Astrocyte (in vitro differentiated cells and primary cell): ENCODE results near the gene NGB. TPM values are rescaled to one million over a fixed set of nuclear protein-coding genes. Genes with fewer than 3 reads are reported as not detected.

Source experiments
- DNase-seq: peaks from one replicate; pipeline ENCODE4 v3.0.0-alpha.2; 2010; ENCODE audit warnings: low read depth
- FAIRE-seq: peaks from 2 replicates; lab custom pipeline; 2011; peaks lifted over from hg19 to GRCh38; lab: Jason Lieb, UNC
- H2AFZ ChIP-seq: 2 replicates; pipeline ENCODE4 v1.6.0; 2012; ENCODE audit warnings: low read depth, low read length, inconsistent platforms
- H3K27ac ChIP-seq: 2 replicates; pipeline ENCODE4 v1.5.1; 2011; ENCODE audit warnings: low read depth, low read length, inconsistent platforms
- H3K27me3 ChIP-seq: 2 replicates; pipeline ENCODE4 v1.6.0; 2011; ENCODE audit warnings: low read length, inconsistent platforms; ENCODE audit not compliant: insufficient read depth
- H3K36me3 ChIP-seq: 2 replicates; pipeline ENCODE4 v1.5.1; 2011; ENCODE audit warnings: low read length, inconsistent platforms; ENCODE audit not compliant: insufficient read depth
- H3K4me1 ChIP-seq: 2 replicates; pipeline ENCODE4 v1.5.1; 2011; ENCODE audit warnings: low read length, inconsistent platforms; ENCODE audit not compliant: insufficient read depth
- H3K4me2 ChIP-seq: 2 replicates; pipeline ENCODE4 v1.6.0; 2012; ENCODE audit warnings: low read length, inconsistent platforms
- H3K4me3 ChIP-seq: 2 replicates; pipeline ENCODE4 v1.5.1; 2011; ENCODE audit warnings: low read depth, mild to moderate bottlenecking, low read length, inconsistent platforms; ENCODE audit not compliant: insufficient read depth
- H3K79me2 ChIP-seq: 2 replicates; pipeline ENCODE4 v1.6.0; 2012; ENCODE audit warnings: mild to moderate bottlenecking, low read length, inconsistent platforms; ENCODE audit not compliant: insufficient read depth
- H3K9ac ChIP-seq: 2 replicates; pipeline ENCODE4 v1.6.0; 2012; ENCODE audit warnings: mild to moderate bottlenecking, low read length, inconsistent platforms
- H3K9me3 ChIP-seq: 2 replicates; pipeline ENCODE4 v1.5.1; 2012; ENCODE audit warnings: low read depth, mild to moderate bottlenecking, low read length, inconsistent platforms; ENCODE audit not compliant: insufficient read depth
- H4K20me1 ChIP-seq: 2 replicates; pipeline ENCODE4 v1.6.0; 2012; ENCODE audit warnings: low read length, inconsistent platforms; ENCODE audit not compliant: insufficient read depth
- H3K27ac Mint-ChIP-seq: one replicate; pipeline ENCODE4 v1.8.0; 2021; ENCODE audit warnings: mild to moderate bottlenecking, mixed read lengths; ENCODE audit not compliant: unreplicated experiment
- H3K27me3 Mint-ChIP-seq: one replicate; pipeline ENCODE4 v1.8.0; 2021; ENCODE audit warnings: low read depth, mixed read lengths; ENCODE audit not compliant: unreplicated experiment
- H3K36me3 Mint-ChIP-seq: one replicate; pipeline ENCODE4 v1.8.0; 2021; ENCODE audit warnings: low read depth, mixed read lengths; ENCODE audit not compliant: unreplicated experiment
- H3K4me1 Mint-ChIP-seq: one replicate; pipeline ENCODE4 v1.8.0; 2021; ENCODE audit warnings: low read depth, mixed read lengths; ENCODE audit not compliant: unreplicated experiment
- H3K4me3 Mint-ChIP-seq: one replicate; pipeline ENCODE4 v1.8.0; 2021; ENCODE audit warnings: mild to moderate bottlenecking, moderate library complexity, mixed read lengths; ENCODE audit not compliant: unreplicated experiment
- H3K9me3 Mint-ChIP-seq: one replicate; pipeline ENCODE4 v1.8.0; 2021; ENCODE audit warnings: mild to moderate bottlenecking, mixed read lengths; ENCODE audit not compliant: unreplicated experiment
- CTCF ChIP-seq: IDR thresholded peaks from 2 replicates; pipeline ENCODE4 v1.5.1; 2011; ENCODE audit warnings: low read depth, mild to moderate bottlenecking, inconsistent platforms, low read length, moderate library complexity; ENCODE audit not compliant: insufficient read depth
- EZH2 ChIP-seq: IDR thresholded peaks from 2 replicates; pipeline ENCODE4 v1.6.1; 2012; ENCODE audit warnings: mild to moderate bottlenecking, low read length, inconsistent platforms; ENCODE audit not compliant: insufficient read depth
- total RNA-seq: library from RNA; stranded (reverse); gene quantifications from 2 replicates; pipeline ENCODE4 v1.2.1, GENCODE V29; 2021

Gene NGB
- total RNA-seq, 1 donor from 2014 or later = not detected

DNA sequence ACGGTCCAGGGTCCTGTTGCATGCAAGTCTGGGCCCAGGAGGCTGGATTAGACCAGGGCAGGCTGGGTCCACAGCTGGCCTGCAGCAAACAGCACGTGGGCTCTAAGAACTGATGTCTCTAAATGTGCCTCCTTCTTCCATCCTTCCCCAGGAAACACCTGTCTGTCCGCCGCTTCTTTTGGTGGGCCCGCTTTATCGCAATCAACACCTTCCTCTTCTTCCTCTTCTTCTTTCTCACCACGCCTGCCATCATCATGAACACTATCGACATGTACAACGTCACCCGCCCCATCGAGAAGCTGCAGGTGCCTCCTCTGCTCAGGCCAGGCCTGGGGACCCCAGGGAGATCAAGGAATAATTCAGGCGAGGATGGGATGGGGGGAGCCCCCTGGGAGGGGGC is 28.3 kb downstream of the NGB start:
- no peak for FAIRE-seq
- H2AFZ ChIP-seq = no peak overlapping the region
- no peaks in the 10 kb centered on the region for H3K36me3 ChIP-seq
- no peaks in the 10 kb centered on the region for H3K4me1 Mint-ChIP-seq
- peaks cover 13% of the 10 kb centered on the region for H3K36me3 Mint-ChIP-seq
- no peak for DNase-seq
- no peaks in the 10 kb centered on the region for H3K79me2 ChIP-seq
- H3K4me3 Mint-ChIP-seq = no peak overlapping the region
- H3K4me1 ChIP-seq = no peaks in the 10 kb centered on the region
- TF ChIP-seq CTCF (no peak), EZH2 (no peak)
- H3K27ac Mint-ChIP-seq = no peak overlapping the region
- H3K9me3 ChIP-seq = no peaks in the 10 kb centered on the region
- no peak overlapping the region for H3K9ac ChIP-seq
- no peak overlapping the region for H3K4me2 ChIP-seq
- peaks cover 13% of the 10 kb centered on the region for H3K27me3 Mint-ChIP-seq
- H4K20me1 ChIP-seq = no peaks in the 10 kb centered on the region
- H3K9me3 Mint-ChIP-seq = no peaks in the 10 kb centered on the region
- no peak overlapping the region for H3K4me3 ChIP-seq
- no peak overlapping the region for H3K27ac ChIP-seq
- H3K27me3 ChIP-seq = peaks cover 2% of the 10 kb centered on the region

- Histone ChIP-seq H2AFZ (no peak overlapping the region), H3K9ac (no peak overlapping the region), H3K27me3 (peaks cover 2% of the 10 kb centered on the region), H3K4me1 (no peaks in the 10 kb centered on the region), H4K20me1 (no peaks in the 10 kb centered on the region), H3K4me3 (no peak overlapping the region), H3K4me2 (no peak overlapping the region), H3K79me2 (no peaks in the 10 kb centered on the region), H3K36me3 (no peaks in the 10 kb centered on the region), H3K27ac (no peak overlapping the region), H3K9me3 (no peaks in the 10 kb centered on the region)
- FAIRE-seq (no peak), DNase-seq (no peak)
- no peaks in the 10 kb centered on the region for H3K9me3 Mint-ChIP-seq
- H3K4me1 Mint-ChIP-seq = no peaks in the 10 kb centered on the region
- no peak overlapping the region for H3K27ac Mint-ChIP-seq
- TF ChIP-seq CTCF (no peak), EZH2 (no peak)
- peaks cover 18% of the 10 kb centered on the region for H3K27me3 Mint-ChIP-seq
- no peak overlapping the region for H3K4me3 Mint-ChIP-seq
- peaks cover 13% of the 10 kb centered on the region for H3K36me3 Mint-ChIP-seq
These were observed 29.1 kb downstream of the NGB start for GRCh38 chr14:77241955-77242354.

- H3K4me2 ChIP-seq = no peak overlapping the region
- H3K4me1 ChIP-seq = no peaks in the 10 kb centered on the region
- Mint-ChIP-seq H3K4me1 (no peaks in the 10 kb centered on the region), H3K9me3 (no peaks in the 10 kb centered on the region), H3K27ac (no peak overlapping the region), H3K36me3 (peaks cover 9% of the 10 kb centered on the region), H3K27me3 (peaks cover 18% of the 10 kb centered on the region), H3K4me3 (no peak overlapping the region)
- H3K79me2 ChIP-seq = no peaks in the 10 kb centered on the region
- H3K27ac ChIP-seq = no peak overlapping the region
- H3K9ac ChIP-seq = no peak overlapping the region
- H4K20me1 ChIP-seq = no peaks in the 10 kb centered on the region
- peaks cover 2% of the 10 kb centered on the region for H3K27me3 ChIP-seq
- TF ChIP-seq EZH2 (no peak), CTCF (no peak)
- no peak overlapping the region for H3K4me3 ChIP-seq
- H3K36me3 ChIP-seq = no peaks in the 10 kb centered on the region
- no peaks in the 10 kb centered on the region for H3K9me3 ChIP-seq
- DNase-seq = no peak
- no peak overlapping the region for H2AFZ ChIP-seq
- no peak for FAIRE-seq
These were observed 30.6 kb downstream of the NGB start for GRCh38 chr14:77240336-77240915.
